ENCODE results near the gene DOK7.

Gene DOK7

GRCh38 chr4:3479358-3480101 lies 16.4 kb downstream of the DOK7 start:
- no peaks in the 10 kb centered on the region for H3K4me1 ChIP-seq (ENCODE audit: low read length)
- no peaks in the 10 kb centered on the region for H3K36me3 ChIP-seq (replicated peaks; ENCODE audit: insufficient read depth, low read length)
- no peaks in the 10 kb centered on the region for H3K9me2 ChIP-seq (replicated peaks; ENCODE audit: insufficient read depth, low read length)
- no peaks in the 10 kb centered on the region for H3K79me2 ChIP-seq (ENCODE audit: low read length)
- no peak overlapping the region for H3K4me2 ChIP-seq (ENCODE audit: low read depth, low read length)
- no peak overlapping the region for H3K4me3 ChIP-seq (ENCODE audit: low read length)
- no peaks in the 10 kb centered on the region for H4K20me1 ChIP-seq (ENCODE audit: insufficient read depth, low read length)
- no peak overlapping the region for H2AFZ ChIP-seq (ENCODE audit: low read length)
- TF ChIP-seq EZH2phosphoT487 (IDR thresholded peaks at IDR 0.05; ENCODE audit: low read length) (no peak), EZH2 (optimal IDR thresholded peaks at IDR 0.05; ENCODE audit: low read depth, low read length) (no peak), CTCF (IDR thresholded peaks at IDR 0.05; ENCODE audit: low read length) (no peak)
- no peak overlapping the region for H3K27ac ChIP-seq (ENCODE audit: low read length)
- no peak overlapping the region for H3K9ac ChIP-seq (ENCODE audit: low read length)
- H3F3A ChIP-seq (ENCODE audit: insufficient read depth, low read length), result no peaks in the 10 kb centered on the region
- DNase-seq, result no peak
- no peaks in the 10 kb centered on the region for H3K9me3 ChIP-seq (replicated peaks; ENCODE audit: insufficient read depth, low read length)
- H3K27me3 ChIP-seq (replicated peaks; ENCODE audit: insufficient read depth, low read length), result peaks cover 91% of the 10 kb centered on the region

- Histone ChIP-seq H3K27me3 (replicated peaks; ENCODE audit: insufficient read depth, low read length) (peaks cover 91% of the 10 kb centered on the region), H3K27ac (ENCODE audit: low read length) (no peak overlapping the region), H3K36me3 (replicated peaks; ENCODE audit: insufficient read depth, low read length) (no peaks in the 10 kb centered on the region), H3F3A (ENCODE audit: insufficient read depth, low read length) (no peaks in the 10 kb centered on the region), H3K9me2 (replicated peaks; ENCODE audit: insufficient read depth, low read length) (no peaks in the 10 kb centered on the region), H3K9me3 (replicated peaks; ENCODE audit: insufficient read depth, low read length) (no peaks in the 10 kb centered on the region), H3K4me2 (ENCODE audit: low read depth, low read length) (no peak overlapping the region), H3K4me3 (ENCODE audit: low read length) (no peak overlapping the region), H2AFZ (ENCODE audit: low read length) (no peak overlapping the region), H3K79me2 (ENCODE audit: low read length) (no peaks in the 10 kb centered on the region), H3K4me1 (ENCODE audit: low read length) (no peaks in the 10 kb centered on the region), H3K9ac (ENCODE audit: low read length) (no peak overlapping the region), H4K20me1 (ENCODE audit: insufficient read depth, low read length) (no peaks in the 10 kb centered on the region)
- no peak for TF ChIP-seq EZH2phosphoT487 (IDR thresholded peaks at IDR 0.05; ENCODE audit: low read length)
- TF ChIP-seq CTCF (IDR thresholded peaks at IDR 0.05; ENCODE audit: low read length), result peak; percentile 94
- peak; percentile 41 for TF ChIP-seq EZH2 (optimal IDR thresholded peaks at IDR 0.05; ENCODE audit: low read depth, low read length)
- peak; percentile 64 for DNase-seq
Observed at GRCh38 chr4:3480528-3481112, 17.5 kb downstream of the DOK7 start.

DNA sequence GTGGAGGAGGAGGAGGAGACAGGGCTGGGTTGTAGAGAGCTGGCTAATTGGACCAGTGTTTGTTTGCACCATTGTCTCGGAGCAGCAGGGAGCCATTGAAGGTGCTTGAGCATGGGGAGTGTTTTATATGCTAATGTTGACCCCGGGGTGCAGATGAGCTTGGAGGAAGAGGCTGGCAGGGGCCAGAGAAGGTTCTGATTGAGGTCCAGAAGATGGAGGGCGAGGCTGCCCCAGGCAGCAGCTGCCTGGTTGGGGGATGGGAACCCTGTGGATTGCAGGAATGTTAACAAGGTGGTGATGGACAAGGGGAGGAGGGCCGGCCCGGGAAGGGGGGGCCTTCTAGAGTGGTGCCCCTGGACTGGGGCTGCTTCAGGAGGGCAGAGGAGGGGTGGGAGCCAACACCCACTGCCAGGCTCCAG lies 18.0 kb downstream of the DOK7 start:
- no peaks in the 10 kb centered on the region for H4K20me1 ChIP-seq (ENCODE audit: insufficient read depth, low read length)

More for the DNA sequence above, 18.0 kb downstream of the DOK7 start:
- H3K9me2 ChIP-seq (replicated peaks; ENCODE audit: insufficient read depth, low read length), result no peaks in the 10 kb centered on the region
- H3K4me1 ChIP-seq (ENCODE audit: low read length), result no peaks in the 10 kb centered on the region
- no peaks in the 10 kb centered on the region for H3K9me3 ChIP-seq (replicated peaks; ENCODE audit: insufficient read depth, low read length)
- peaks cover 94% of the 10 kb centered on the region for H3K27me3 ChIP-seq (replicated peaks; ENCODE audit: insufficient read depth, low read length)
- no peaks in the 10 kb centered on the region for H3F3A ChIP-seq (ENCODE audit: insufficient read depth, low read length)
- no peak overlapping the region for H3K4me2 ChIP-seq (ENCODE audit: low read depth, low read length)
- no peak overlapping the region for H3K27ac ChIP-seq (ENCODE audit: low read length)
- no peak for DNase-seq
- TF ChIP-seq CTCF (IDR thresholded peaks at IDR 0.05; ENCODE audit: low read length), result no peak
- no peak for TF ChIP-seq EZH2phosphoT487 (IDR thresholded peaks at IDR 0.05; ENCODE audit: low read length)
- TF ChIP-seq EZH2 (optimal IDR thresholded peaks at IDR 0.05; ENCODE audit: low read depth, low read length), result peak; percentile 1
- no peak overlapping the region for H3K9ac ChIP-seq (ENCODE audit: low read length)
- H3K36me3 ChIP-seq (replicated peaks; ENCODE audit: insufficient read depth, low read length), result no peaks in the 10 kb centered on the region
- H3K4me3 ChIP-seq (ENCODE audit: low read length), result no peak overlapping the region
- H3K79me2 ChIP-seq (ENCODE audit: low read length), result no peaks in the 10 kb centered on the region
- H2AFZ ChIP-seq (ENCODE audit: low read length), result no peak overlapping the region

Data from MM.1S (cell line).